Sigmoid colon (tissue), 7 donors: Measurements from ENCODE around the gene TXNDC2. TPM values are rescaled to one million over a fixed set of nuclear protein-coding genes. Genes with fewer than 3 reads are reported as not detected.
A peak's percentile ranks its signal among the peaks of the same experiment; 100 is the strongest.

ENCODE experiments used
- DNase-seq: peaks from one replicate; pipeline ENCODE4 v3.0.0-alpha.2; 2019
- H3K27ac ChIP-seq, 4 donors: fragments of 200-600 bp; sonication (generic); one replicate each; pipeline ENCODE4 v1.5.1; 2016 to 2019; ENCODE audit warnings: mild to moderate bottlenecking in 1 of 4
- H3K27me3 ChIP-seq, 3 donors: fragments of 200-600 bp; sonication (generic); one replicate each; pipeline ENCODE4 v1.5.1; 2019; ENCODE audit warnings: mild to moderate bottlenecking in 1 of 3
- H3K36me3 ChIP-seq, 4 donors: fragments of 200-600 bp; sonication (generic); one replicate each; pipeline ENCODE4 v1.5.1; 2016 to 2019
- H3K4me1 ChIP-seq, 4 donors: fragments of 200-600 bp; sonication (generic); one replicate each; pipeline ENCODE4 v1.5.1; 2017 to 2019
- H3K4me3 ChIP-seq, 4 donors: fragments of 200-600 bp; sonication (generic); one replicate each; pipeline ENCODE4 v1.5.1; 2017 to 2019; ENCODE audit warnings: mild to moderate bottlenecking in 2 of 4, moderate library complexity in 1 of 4
- H3K9me3 ChIP-seq, 4 donors: fragments of 200-600 bp in 3 of 4; sonication (generic) in 3 of 4; one replicate each; pipeline versions ENCODE4 v1.5.1 to v1.6.1; 2013 to 2019
- EP300 ChIP-seq, 4 donors: sonication (generic); formaldehyde crosslinking; IDR thresholded peaks; one replicate each; pipeline ENCODE4 v1.6.1; 2017; ENCODE audit warnings: antibody characterized with exemption in 4 of 4
- POLR2A ChIP-seq, 2 donors: fragments of 450-650 bp; IDR thresholded peaks; one replicate each; pipeline ENCODE4 v1.6.1; 2016; ENCODE audit warnings: antibody characterized with exemption in 2 of 2, mild to moderate bottlenecking in 2 of 2, moderate library complexity in 2 of 2
- POLR2AphosphoS5 ChIP-seq, 4 donors: sonication (generic); formaldehyde crosslinking; IDR thresholded peaks; one replicate each; pipeline ENCODE4 v1.6.1; 2017; ENCODE audit warnings: antibody characterized with exemption in 4 of 4
- WGBS, 2 donors: extraction: QIAGEN DNeasy Blood & Tissue Kit; methylation state at CpG; one replicate each; pipeline ENCODE4 v1.1.7; 2013; 5-methylcytosine and 5-hydroxymethylcytosine counted together
- intact Hi-C: fragments of 100-400 bp; cut with DNase I; formaldehyde crosslinking; loops from one replicate; pipeline ENCODE4 v1.15.1; 2023
- polyA plus RNA-seq, 3 donors: library from polyadenylated mRNA; stranded (reverse); fragments of 200-250 nt; gene quantifications; one replicate each; pipeline ENCODE4 v1.2.3, GENCODE V29; 2013
- total RNA-seq, 4 donors: library from RNA; depleted of rRNA; stranded (reverse); fragments of >200 nt; gene quantifications; one replicate each; pipeline ENCODE4 v1.1.0, GENCODE V29; 2016
- TF ChIP-seq, protein P1 (sequence below), 4 experiments: fragments of 450-650 bp in 3 of 4; fragments of 200-600 bp in 1 of 4; IDR thresholded peaks; one replicate each; pipeline ENCODE4 v1.5.1; 2016 to 2019; ENCODE audit warnings: antibody characterized with exemption in 4 of 4, mild to moderate bottlenecking in 3 of 4, moderate library complexity in 2 of 4
- donor health status: healthy with polysubstance abuse.
- donor health status: Bipolar disorder and iron deficiency.
- donor health status: healthy.

The TXNDC2 gene
- total and polyA plus RNA-seq, 7 donors: 0.04 TPM; not detected in 6

DNA sequence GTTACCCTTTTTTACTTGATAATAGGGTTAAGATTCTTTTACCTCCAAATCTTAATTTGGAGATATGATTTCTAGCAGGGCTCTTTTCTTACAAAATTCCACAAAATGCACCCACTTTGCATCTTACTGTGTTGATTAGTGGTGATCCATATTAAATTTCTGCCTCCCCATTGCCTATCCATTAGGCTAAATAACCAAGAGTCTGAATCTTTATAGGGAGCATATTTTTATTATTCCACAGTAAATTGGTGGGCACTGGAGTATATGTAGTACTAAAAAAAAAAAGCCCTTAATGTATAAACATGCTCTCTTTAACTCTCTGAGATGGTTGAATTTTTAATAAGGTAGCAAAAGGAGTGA is 8.1 kb upstream of the TXNDC2 start:
- Histone ChIP-seq H3K4me1 (peaks cover 0 to 4% (median 2%) of the 10 kb centered on the region in 4 donors), H3K9me3 (no peaks in the 10 kb centered on the region), H3K27ac (peak overlapping the region; percentile 4 to 50 (median 42)), H3K27me3 (no peaks in the 10 kb centered on the region), H3K36me3 (no peaks in the 10 kb centered on the region), H3K4me3 (no peak overlapping the region)
- TF ChIP-seq, protein P1, sequence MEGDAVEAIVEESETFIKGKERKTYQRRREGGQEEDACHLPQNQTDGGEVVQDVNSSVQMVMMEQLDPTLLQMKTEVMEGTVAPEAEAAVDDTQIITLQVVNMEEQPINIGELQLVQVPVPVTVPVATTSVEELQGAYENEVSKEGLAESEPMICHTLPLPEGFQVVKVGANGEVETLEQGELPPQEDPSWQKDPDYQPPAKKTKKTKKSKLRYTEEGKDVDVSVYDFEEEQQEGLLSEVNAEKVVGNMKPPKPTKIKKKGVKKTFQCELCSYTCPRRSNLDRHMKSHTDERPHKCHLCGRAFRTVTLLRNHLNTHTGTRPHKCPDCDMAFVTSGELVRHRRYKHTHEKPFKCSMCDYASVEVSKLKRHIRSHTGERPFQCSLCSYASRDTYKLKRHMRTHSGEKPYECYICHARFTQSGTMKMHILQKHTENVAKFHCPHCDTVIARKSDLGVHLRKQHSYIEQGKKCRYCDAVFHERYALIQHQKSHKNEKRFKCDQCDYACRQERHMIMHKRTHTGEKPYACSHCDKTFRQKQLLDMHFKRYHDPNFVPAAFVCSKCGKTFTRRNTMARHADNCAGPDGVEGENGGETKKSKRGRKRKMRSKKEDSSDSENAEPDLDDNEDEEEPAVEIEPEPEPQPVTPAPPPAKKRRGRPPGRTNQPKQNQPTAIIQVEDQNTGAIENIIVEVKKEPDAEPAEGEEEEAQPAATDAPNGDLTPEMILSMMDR (IDR thresholded peaks at IDR 0.05): no peak
- TF ChIP-seq POLR2AphosphoS5 (IDR thresholded peaks at IDR 0.05) (no peak), POLR2A (IDR thresholded peaks at IDR 0.05) (no peak), EP300 (IDR thresholded peaks at IDR 0.05) (no peak)
- no peak for DNase-seq
- intact Hi-C loops: no loop called here

DNA sequence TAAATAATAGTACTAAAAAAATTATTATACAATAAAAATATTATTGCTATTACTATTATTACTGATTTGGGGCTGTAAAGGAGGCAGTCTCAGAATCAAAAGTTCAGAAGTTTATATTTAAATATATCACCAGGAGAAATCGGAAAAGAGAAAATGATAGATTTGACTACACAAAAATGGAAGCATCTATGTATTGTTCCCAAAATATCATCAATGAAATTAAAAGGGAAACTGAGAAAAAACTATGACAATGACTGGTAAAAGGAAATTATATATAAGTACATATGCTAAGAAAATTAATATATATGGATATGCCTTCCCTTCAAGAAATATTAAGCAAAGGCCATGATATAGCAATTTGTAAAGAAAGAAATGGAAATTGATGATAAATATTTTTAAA is 7.7 kb upstream of the TXNDC2 start:
- no peaks in the 10 kb centered on the region for H3K9me3 ChIP-seq
- intact Hi-C loops: no loop called here
- peaks cover 0 to 8% (median 2%) of the 10 kb centered on the region in 4 donors for H3K4me1 ChIP-seq
- no peak overlapping the region for H3K27ac ChIP-seq
- H3K36me3 ChIP-seq: no peaks in the 10 kb centered on the region
- no peaks in the 10 kb centered on the region for H3K27me3 ChIP-seq
- H3K4me3 ChIP-seq: no peak overlapping the region
- DNase-seq: no peak
- TF ChIP-seq POLR2AphosphoS5 (IDR thresholded peaks at IDR 0.05) (no peak), EP300 (IDR thresholded peaks at IDR 0.05) (no peak), POLR2A (IDR thresholded peaks at IDR 0.05) (no peak)
- TF ChIP-seq, protein P1 (IDR thresholded peaks at IDR 0.05): no peak
- 94 to 100% methylated on average over 1 of the region's 1 CpG for WGBS, 2 donors

DNA sequence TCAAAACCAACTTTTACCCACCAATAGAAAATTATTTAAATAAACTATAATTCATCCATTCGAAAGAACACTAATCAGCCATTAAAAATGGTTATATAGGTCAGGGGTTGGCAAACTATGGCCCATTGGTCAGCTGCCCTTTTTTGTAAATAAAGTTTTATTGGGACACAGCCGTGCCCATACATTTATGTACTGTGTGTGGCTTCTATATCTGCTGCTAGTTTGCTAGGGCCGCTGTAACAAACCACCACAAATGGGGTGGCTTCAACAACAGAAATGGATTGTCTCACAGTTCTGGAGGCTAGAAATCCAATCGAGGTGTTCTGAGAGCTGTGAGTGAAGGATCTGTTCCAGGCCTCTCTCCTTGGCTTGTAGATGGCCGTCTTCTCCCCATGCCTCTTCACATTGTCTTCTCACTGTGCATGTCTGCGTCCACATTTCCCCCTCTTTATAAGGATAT is 7.0 kb upstream of the TXNDC2 start:
- peaks cover 0 to 16% (median 5%) of the 10 kb centered on the region in 4 donors for H3K4me1 ChIP-seq
- no peak overlapping the region for H3K27ac ChIP-seq
- no peak for DNase-seq
- no peaks in the 10 kb centered on the region for H3K9me3 ChIP-seq
- no peak overlapping the region for H3K4me3 ChIP-seq
- intact Hi-C loops: no loop called here
- no peaks in the 10 kb centered on the region for H3K36me3 ChIP-seq
- no peaks in the 10 kb centered on the region for H3K27me3 ChIP-seq
- 90 to 93% methylated on average over 6 of the region's 6 CpGs for WGBS, 2 donors
- TF ChIP-seq POLR2A (IDR thresholded peaks at IDR 0.05): no peak
- no peak for TF ChIP-seq EP300 (IDR thresholded peaks at IDR 0.05)
- TF ChIP-seq, protein P1 (IDR thresholded peaks at IDR 0.05): no peak
- no peak for TF ChIP-seq POLR2AphosphoS5 (IDR thresholded peaks at IDR 0.05)

DNA sequence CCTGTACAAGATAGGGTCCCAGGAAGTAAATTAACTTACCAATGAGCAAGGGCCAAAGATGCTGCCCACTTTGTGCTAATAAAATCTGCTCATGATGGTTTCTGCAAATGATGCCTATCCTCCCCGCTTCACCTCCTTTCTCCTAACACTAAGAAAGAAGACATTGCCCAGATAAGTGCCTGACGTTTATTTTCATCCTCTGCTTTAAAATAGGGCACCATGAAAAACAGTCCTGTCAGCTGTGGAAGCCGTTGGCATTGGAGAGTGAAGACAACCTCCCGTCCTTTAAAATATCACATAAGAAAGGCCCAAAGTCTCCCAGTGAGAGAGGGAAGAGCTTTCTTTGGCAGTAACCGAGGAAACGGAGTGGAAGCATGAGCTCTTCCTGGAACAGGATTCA is 1.7 kb upstream of the TXNDC2 start:
- H3K27ac ChIP-seq: peak overlapping the region in 3 of 4 donors; percentile 58 to 70 (median 59)
- H3K4me1 ChIP-seq: peaks cover 0 to 17% (median 5%) of the 10 kb centered on the region in 4 donors
- H3K4me3 ChIP-seq: no peak overlapping the region
- H3K27me3 ChIP-seq: no peaks in the 10 kb centered on the region
- 91 to 92% methylated on average over 6 of the region's 6 CpGs for WGBS, 2 donors
- no peak for DNase-seq
- TF ChIP-seq POLR2AphosphoS5 (IDR thresholded peaks at IDR 0.05) (peak; percentile 47 to 80 (median 70)), EP300 (IDR thresholded peaks at IDR 0.05) (peak in 3 of 4 donors; percentile 32 to 47 (median 38))
- TF ChIP-seq, protein P1 (IDR thresholded peaks at IDR 0.05): no peak
- H3K9me3 ChIP-seq: no peaks in the 10 kb centered on the region
- intact Hi-C loops: no loop called here
- no peaks in the 10 kb centered on the region for H3K36me3 ChIP-seq

DNA sequence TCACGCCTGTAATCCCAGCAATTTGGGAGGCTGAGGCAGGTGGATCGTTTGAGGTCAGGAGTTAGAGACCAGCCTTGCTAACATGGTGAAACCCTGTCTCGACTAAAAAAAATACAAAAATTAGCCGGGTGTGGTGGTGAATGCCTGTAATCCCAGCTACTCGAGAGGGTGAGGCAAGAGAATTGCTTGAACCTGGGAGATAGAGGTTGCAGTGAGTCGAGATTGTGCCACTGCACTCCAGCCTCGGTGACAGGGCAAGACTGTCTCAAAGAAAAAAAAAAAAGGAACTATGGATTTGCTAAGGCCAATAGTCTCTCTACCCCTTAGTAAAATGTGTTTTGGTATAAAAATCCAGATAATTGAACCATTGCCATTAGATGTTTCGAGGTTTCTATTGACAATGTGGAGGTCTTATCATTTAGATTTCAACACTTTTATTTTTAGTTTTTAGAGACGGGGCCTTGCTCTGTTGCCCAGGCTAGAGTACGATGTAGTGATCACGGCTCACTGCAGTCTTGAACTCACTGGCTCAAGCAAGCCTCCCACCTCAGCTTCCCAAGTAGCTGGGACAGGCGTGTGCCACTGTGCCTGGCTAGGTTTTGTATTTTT is 1.1 kb upstream of the TXNDC2 start:
- Histone ChIP-seq H3K36me3 (no peaks in the 10 kb centered on the region), H3K27ac (peak overlapping the region in 3 of 4 donors; percentile 58 to 70 (median 59)), H3K4me1 (peaks cover 0 to 17% (median 5%) of the 10 kb centered on the region in 4 donors), H3K9me3 (no peaks in the 10 kb centered on the region), H3K27me3 (no peaks in the 10 kb centered on the region), H3K4me3 (no peak overlapping the region)
- no peak for TF ChIP-seq POLR2AphosphoS5 (IDR thresholded peaks at IDR 0.05)
- TF ChIP-seq, protein P1 (IDR thresholded peaks at IDR 0.05): no peak
- no peak for TF ChIP-seq POLR2A (IDR thresholded peaks at IDR 0.05)
- no peak for TF ChIP-seq EP300 (IDR thresholded peaks at IDR 0.05)
- intact Hi-C loops: no loop called here
- DNase-seq: no peak
- 91 to 92% methylated on average over 12 of the region's 12 CpGs for WGBS, 2 donors
